K562 (cell line): ENCODE measurements around the gene AIF1. TPM values are rescaled to one million over a fixed set of nuclear protein-coding genes. Genes with fewer than 3 reads are reported as not detected.
A peak's percentile ranks its signal among the peaks of the same experiment; 100 is the strongest.

Experiments used
- ATAC-seq: fragments of 200-7000 bp; cut with Tn5 transposase; 3 replicates; pipeline ENCODE4 v1.9.1; 2020; ENCODE audit warnings: moderate library complexity
- BruUV-seq: library from RNA; stranded (reverse); fragments of 400-500 nt; replicated peaks from 2 replicates; lab custom pipeline; 2021; lab: Mats Ljungman, UMichigan
- CTCF ChIA-PET: fragments of 300-600 bp; formaldehyde crosslinking; extraction: SDS; loops from one replicate; lab custom pipeline; 2021; ENCODE audit warnings: low intra/inter-chr PET ratio; lab: Yijun Ruan, JAX
- POLR2A ChIA-PET: fragments of 300-600, 350-650 bp; sonication (Branson Sonifier 250); formaldehyde crosslinking; extraction: SDS; loops from one replicate; lab custom pipeline; 2021; ENCODE audit warnings: antibody characterized with exemption, inconsistent platforms; lab: Yijun Ruan, JAX
- DNase-seq, 4 experiments: peaks; one replicate each; pipeline versions ENCODE4 v3.0.0 to v3.0.0-alpha.2; 2011 to 2018; ENCODE audit warnings: low spot score in 3 of 4, mixed read lengths in 3 of 4; ENCODE audit errors: extremely low read depth in 1 of 4
- FAIRE-seq: peaks from 2 replicates; lab custom pipeline; 2011; peaks lifted over from hg19 to GRCh38; lab: Jason Lieb, UNC
- H2AFZ ChIP-seq: 2 replicates; pipeline ENCODE4 v1.6.0; 2011; ENCODE audit warnings: low read depth, low read length, control low read depth, inconsistent platforms
- H3K27ac ChIP-seq: fragments of 200-600 bp; 3 replicates; pipeline ENCODE4 v1.8.0; 2011; ENCODE audit warnings: low read depth, mild to moderate bottlenecking, control low read depth, inconsistent platforms, low read length, moderate library complexity, mixed read lengths; ENCODE audit errors: extremely low read depth
- H3K27me3 ChIP-seq, 2 experiments: fragments of 300-600 bp in 1 of 2; 2 replicates in 1 of 2; 3 replicates in 1 of 2; pipeline versions ENCODE4 v1.6.0 to v1.8.0; 2011; ENCODE audit warnings: inconsistent platforms in 2 of 2, low read length in 2 of 2, mild to moderate bottlenecking in 1 of 2, mixed read lengths in 1 of 2, moderate library complexity in 1 of 2; ENCODE audit not compliant: control insufficient read depth in 2 of 2, insufficient read depth in 2 of 2
- H3K36me3 ChIP-seq: fragments of 300-600 bp; 3 replicates; pipeline ENCODE4 v1.8.0; 2011; ENCODE audit warnings: mild to moderate bottlenecking, low read length, inconsistent platforms; ENCODE audit not compliant: control insufficient read depth, insufficient read depth
- H3K4me1 ChIP-seq, 2 experiments: fragments of 200-600 bp in 1 of 2; replicated peaks in 1 of 2; 2 replicates in 1 of 2; 3 replicates in 1 of 2; pipeline versions ENCODE4 v1.5.1 to v1.8.0; 2011; ENCODE audit warnings: inconsistent platforms in 2 of 2, low read length in 2 of 2, mild to moderate bottlenecking in 1 of 2, mixed read lengths in 1 of 2, moderate library complexity in 1 of 2; ENCODE audit not compliant: control insufficient read depth in 2 of 2, insufficient read depth in 2 of 2
- H3K4me2 ChIP-seq: 2 replicates; pipeline ENCODE4 v1.6.1; 2011; ENCODE audit warnings: low read length, control low read depth, inconsistent platforms, mixed read lengths; ENCODE audit not compliant: insufficient read depth
- H3K4me3 ChIP-seq: fragments of 200-600 bp; sonication (generic), shearing (Covaris generic); 2 replicates; pipeline ENCODE4 v1.5.1; 2016; ENCODE audit warnings: control low read depth, inconsistent platforms
- H3K79me2 ChIP-seq: fragments of 200-600 bp; 3 replicates; pipeline ENCODE4 v1.8.0; 2011; ENCODE audit warnings: low read length, inconsistent platforms; ENCODE audit not compliant: control insufficient read depth, insufficient read depth
- H3K9ac ChIP-seq, 2 experiments: 2 replicates each; pipeline versions ENCODE4 v1.6.0 to v1.6.1; 2011; ENCODE audit warnings: low read depth in 2 of 2, low read length in 2 of 2, control low read depth in 1 of 2, inconsistent platforms in 1 of 2, mild to moderate bottlenecking in 1 of 2, mixed read lengths in 1 of 2; ENCODE audit not compliant: insufficient read depth in 1 of 2
- H3K9me1 ChIP-seq: one replicate; pipeline ENCODE4 v1.6.0; 2011; ENCODE audit warnings: inconsistent platforms, mild to moderate bottlenecking, low read length, moderate library complexity; ENCODE audit not compliant: control insufficient read depth, insufficient read depth
- H3K9me3 ChIP-seq: replicated peaks from 2 replicates; pipeline ENCODE4 v1.5.1; 2011; ENCODE audit warnings: low read depth, low read length, inconsistent platforms; ENCODE audit not compliant: control insufficient read depth, insufficient read depth
- H4K20me1 ChIP-seq: replicated peaks from 2 replicates; pipeline ENCODE4 v1.6.1; 2011; ENCODE audit warnings: low read length, inconsistent platforms, mixed read lengths; ENCODE audit not compliant: control insufficient read depth, insufficient read depth
- CBFB ChIP-seq: sonication (generic); formaldehyde crosslinking; IDR thresholded peaks from 2 replicates; pipeline ENCODE4 v1.4.0; 2020; ENCODE audit warnings: mild to moderate bottlenecking, missing genetic modification reagents
- CHD2 ChIP-seq: IDR thresholded peaks from 2 replicates; pipeline ENCODE4 v1.6.1; 2011; ENCODE audit warnings: low read depth, low read length
- MED1 ChIP-seq: sonication (generic); formaldehyde crosslinking; IDR thresholded peaks from 2 replicates; pipeline ENCODE4 v1.8.1; 2023; ENCODE audit warnings: missing genetic modification reagents, borderline replicate concordance
- MTA1 ChIP-seq: fragments of 450-650 bp; IDR thresholded peaks from 2 replicates; pipeline ENCODE4 v1.6.1; 2017; ENCODE audit warnings: borderline replicate concordance
- POLR2AphosphoS5 ChIP-seq: IDR thresholded peaks from 2 replicates; pipeline ENCODE4 v1.6.1; 2011; ENCODE audit warnings: mild to moderate bottlenecking, low read depth, low read length, moderate library complexity; ENCODE audit not compliant: control insufficient read depth, insufficient read depth
- RAD21 ChIP-seq, 2 experiments: fragments of 250-450 bp in 1 of 2; fragments of 450-650 bp in 1 of 2; sonication (Bioruptor Pico) in 1 of 2; formaldehyde crosslinking in 1 of 2; IDR thresholded peaks in 1 of 2; conservative IDR thresholded peaks in 1 of 2; 2 replicates each; pipeline versions ENCODE4 v1.4.0 to v1.8.0; 2020 to 2022; ENCODE audit warnings: mild to moderate bottlenecking in 2 of 2, moderate library complexity in 1 of 2
- RBFOX2 ChIP-seq: fragments of 200-400 bp; formaldehyde crosslinking; IDR thresholded peaks from 2 replicates; pipeline ENCODE4 v1.6.1; 2017; ENCODE audit warnings: low read depth, mild to moderate bottlenecking, low read length, moderate library complexity
- WGBS: fragments of 100-300 bp; shearing (Covaris generic); methylation state at CpG from one replicate; pipeline ENCODE4 v1.1.6; 2016; ENCODE audit warnings: low coverage, mixed read lengths; ENCODE audit not compliant: insufficient coverage; ENCODE audit errors: missing lambda C conversion rate; 5-methylcytosine and 5-hydroxymethylcytosine counted together
- in situ Hi-C: fragments of 300-500 bp; cut with MboI; formaldehyde crosslinking; loops from 4 replicates; pipeline ENCODE4 v1.15.0; 2018; ENCODE audit warnings: inconsistent platforms, mixed read lengths
- intact Hi-C: fragments of 100-400 bp; cut with micrococcal nuclease; formaldehyde crosslinking; loops from 2 replicates; pipeline ENCODE4 v1.14.2; 2022
- polyA plus RNA-seq, 8 experiments: library from polyadenylated mRNA; depleted of rRNA in 4 of 8; stranded (reverse) in 5 of 8; unstranded in 3 of 8; fragments of >200 nt; fragmentation: Nextera tagmentation in 2 of 8; fragmentation: Illumina TruSeq in 1 of 8; extraction: Ambion mirVana in 2 of 8; extraction: Trizol in 1 of 8; gene quantifications; 2 replicates each; pipeline versions ENCODE4 v1.2.1 to v1.2.3, GENCODE V29; 2011 to 2014; ENCODE audit warnings: inconsistent platforms in 1 of 8, missing spikeins in 1 of 8
- total RNA-seq, 7 experiments: library from RNA; depleted of rRNA in 6 of 7; stranded (reverse); fragments of >200 nt in 6 of 7; fragmentation: Illumina TruSeq in 2 of 7; extraction: Trizol in 2 of 7; gene quantifications; 2 replicates each; pipeline versions ENCODE4 v1.2.1 to v1.2.3, GENCODE V29; 2011 to 2021; ENCODE audit warnings: low replicate concordance in 1 of 7
- TF ChIP-seq, protein P1 (sequence below): fragments of 450-650 bp; IDR thresholded peaks from 2 replicates; pipeline ENCODE4 v1.7.1; 2018; ENCODE audit warnings: mild to moderate bottlenecking, low read depth; ENCODE audit not compliant: partially characterized antibody
- TF ChIP-seq, protein P2 (sequence below): sonication (generic); formaldehyde crosslinking; IDR thresholded peaks from 2 replicates; pipeline ENCODE4 v1.8.0; 2022; ENCODE audit warnings: mild to moderate bottlenecking, missing genetic modification reagents, borderline replicate concordance

The AIF1 gene
- total and polyA plus RNA-seq, 9 of the 15 experiments (the other 6 are each of a cell fraction or from before 2014, with no cell fraction given) = 9.4 to 33.4 (median 19.4) TPM

DNA sequence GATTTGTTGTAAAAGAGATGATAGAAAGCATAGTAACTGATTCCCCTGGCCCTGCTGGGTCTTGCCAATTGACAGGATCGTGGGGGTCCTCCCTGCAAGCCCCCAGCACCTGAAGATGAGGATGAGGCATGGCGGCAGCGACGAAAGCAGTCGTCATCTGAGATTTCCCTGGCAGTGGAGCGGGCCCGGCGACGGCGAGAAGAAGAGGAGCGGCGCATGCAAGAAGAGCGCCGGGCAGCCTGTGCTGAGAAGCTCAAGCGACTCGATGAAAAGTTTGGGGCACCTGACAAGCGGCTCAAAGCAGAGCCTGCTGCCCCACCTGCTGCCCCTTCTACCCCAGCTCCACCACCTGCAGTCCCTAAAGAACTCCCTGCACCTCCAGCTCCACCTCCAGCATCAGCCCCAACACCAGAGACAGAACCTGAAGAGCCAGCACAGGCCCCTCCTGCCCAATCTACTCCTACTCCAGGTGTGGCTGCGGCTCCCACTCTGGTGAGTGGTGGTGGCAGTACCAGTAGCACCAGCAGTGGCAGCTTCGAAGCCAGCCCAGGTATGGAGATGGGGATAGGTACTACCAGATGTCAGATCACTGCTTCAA, 12.8 kb downstream of the AIF1 start:
- no TSS peak for BruUV-seq
- intact Hi-C loops (no loop called here), in situ Hi-C loops (no loop called here)
- Histone ChIP-seq H3K9me1 (peaks cover 6% of the 10 kb centered on the region), H3K9me3 (no peaks in the 10 kb centered on the region), H3K79me2 (peaks cover 58% of the 10 kb centered on the region), H3K4me3 (no peak overlapping the region), H2AFZ (no peak overlapping the region), H3K36me3 (peaks cover 100% of the 10 kb centered on the region), H3K27me3 (no peaks in the 10 kb centered on the region), H3K4me2 (no peak overlapping the region), H4K20me1 (peaks cover 22% of the 10 kb centered on the region), H3K27ac (no peak overlapping the region), H3K4me1 (peaks cover 2 to 21% of the 10 kb centered on the region in 2 experiments; a peak in 3 of 5 replicates), H3K9ac (peak overlapping the region in 1 of 2 experiments; percentile 17; a peak in 1 of 4 replicates)
- DNase-seq = no peak
- CTCF ChIA-PET = no interaction called here
- ATAC-seq = no peak
- POLR2A ChIA-PET = interaction anchor here (0.6 to 12.4 kb wide), 10 partner anchors 8 to 417 kb away, joined by 3 to 274 read pairs (median 4); partner anchors contain the start of genes BAG6, C6orf47 and GPANK1
- 97% methylated on average over 19 of the region's 19 CpGs for WGBS
- no peak for FAIRE-seq
- TF ChIP-seq RBFOX2 (peak; percentile 75), POLR2AphosphoS5 (peak; percentile 35; the same call in 1 of the 2 replicates), MTA1 (no peak), CHD2 (no peak), RAD21 (CRISPR knock-in tag; conservative IDR thresholded peaks at IDR 0.05 in 1 of 2, IDR thresholded peaks at IDR 0.05 in 1 of 2) (no peak), MED1 (CRISPR knock-in tag) (no peak), CBFB (CRISPR knock-in tag) (no peak)
- TF ChIP-seq, protein P1, sequence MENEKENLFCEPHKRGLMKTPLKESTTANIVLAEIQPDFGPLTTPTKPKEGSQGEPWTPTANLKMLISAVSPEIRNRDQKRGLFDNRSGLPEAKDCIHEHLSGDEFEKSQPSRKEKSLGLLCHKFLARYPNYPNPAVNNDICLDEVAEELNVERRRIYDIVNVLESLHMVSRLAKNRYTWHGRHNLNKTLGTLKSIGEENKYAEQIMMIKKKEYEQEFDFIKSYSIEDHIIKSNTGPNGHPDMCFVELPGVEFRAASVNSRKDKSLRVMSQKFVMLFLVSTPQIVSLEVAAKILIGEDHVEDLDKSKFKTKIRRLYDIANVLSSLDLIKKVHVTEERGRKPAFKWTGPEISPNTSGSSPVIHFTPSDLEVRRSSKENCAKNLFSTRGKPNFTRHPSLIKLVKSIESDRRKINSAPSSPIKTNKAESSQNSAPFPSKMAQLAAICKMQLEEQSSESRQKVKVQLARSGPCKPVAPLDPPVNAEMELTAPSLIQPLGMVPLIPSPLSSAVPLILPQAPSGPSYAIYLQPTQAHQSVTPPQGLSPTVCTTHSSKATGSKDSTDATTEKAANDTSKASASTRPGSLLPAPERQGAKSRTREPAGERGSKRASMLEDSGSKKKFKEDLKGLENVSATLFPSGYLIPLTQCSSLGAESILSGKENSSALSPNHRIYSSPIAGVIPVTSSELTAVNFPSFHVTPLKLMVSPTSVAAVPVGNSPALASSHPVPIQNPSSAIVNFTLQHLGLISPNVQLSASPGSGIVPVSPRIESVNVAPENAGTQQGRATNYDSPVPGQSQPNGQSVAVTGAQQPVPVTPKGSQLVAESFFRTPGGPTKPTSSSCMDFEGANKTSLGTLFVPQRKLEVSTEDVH = peak; percentile 24
- TF ChIP-seq, protein P2, sequence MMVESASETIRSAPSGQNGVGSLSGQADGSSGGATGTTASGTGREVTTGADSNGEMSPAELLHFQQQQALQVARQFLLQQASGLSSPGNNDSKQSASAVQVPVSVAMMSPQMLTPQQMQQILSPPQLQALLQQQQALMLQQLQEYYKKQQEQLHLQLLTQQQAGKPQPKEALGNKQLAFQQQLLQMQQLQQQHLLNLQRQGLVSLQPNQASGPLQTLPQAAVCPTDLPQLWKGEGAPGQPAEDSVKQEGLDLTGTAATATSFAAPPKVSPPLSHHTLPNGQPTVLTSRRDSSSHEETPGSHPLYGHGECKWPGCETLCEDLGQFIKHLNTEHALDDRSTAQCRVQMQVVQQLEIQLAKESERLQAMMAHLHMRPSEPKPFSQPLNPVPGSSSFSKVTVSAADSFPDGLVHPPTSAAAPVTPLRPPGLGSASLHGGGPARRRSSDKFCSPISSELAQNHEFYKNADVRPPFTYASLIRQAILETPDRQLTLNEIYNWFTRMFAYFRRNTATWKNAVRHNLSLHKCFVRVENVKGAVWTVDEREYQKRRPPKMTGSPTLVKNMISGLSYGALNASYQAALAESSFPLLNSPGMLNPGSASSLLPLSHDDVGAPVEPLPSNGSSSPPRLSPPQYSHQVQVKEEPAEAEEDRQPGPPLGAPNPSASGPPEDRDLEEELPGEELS (CRISPR knock-in tag) = no peak
